OCI-LY3 (cell line): ENCODE data around the gene OR13H1.
"Not testable (repeated sequence)": the region's sequence is repeated elsewhere in the genome, so short reads cannot be mapped to it uniquely, and the experiment has no call there.

ENCODE experiments used
- H2AFZ ChIP-seq: fragments of 200-600, 300-600 bp; shearing (Covaris generic); 2 replicates; pipeline ENCODE4 v1.6.0; 2014; ENCODE audit warnings: antibody characterized with exemption, low read depth, low read length
- H3K27ac ChIP-seq: fragments of 200-600, 300-600 bp; sonication (generic); 2 replicates; pipeline ENCODE4 v1.5.1; 2014; ENCODE audit warnings: mild to moderate bottlenecking, low read length, moderate library complexity, mixed read lengths
- H3K27me3 ChIP-seq: fragments of 200-600, 300-600 bp; sonication (generic); 2 replicates; pipeline ENCODE4 v1.6.1; 2014; ENCODE audit warnings: low read depth, low read length, mixed read lengths
- H3K36me3 ChIP-seq: fragments of 200-600, 300-600 bp; sonication (generic); replicated peaks from 2 replicates; pipeline ENCODE3; 2014; ENCODE audit warnings: low read depth, low read length, mixed read lengths
- H3K4me1 ChIP-seq: fragments of 300-600, 200-600 bp; sonication (generic); 2 replicates; pipeline ENCODE4 v1.6.1; 2014; ENCODE audit warnings: low read length, mixed read lengths
- H3K4me2 ChIP-seq: fragments of 200-600, 300-600 bp; sonication (generic); 2 replicates; pipeline ENCODE4 v1.6.1; 2014; ENCODE audit warnings: low read length, mixed read lengths
- H3K4me3 ChIP-seq: fragments of 300-600, 200-600 bp; sonication (generic); 2 replicates; pipeline ENCODE4 v1.5.1; 2014; ENCODE audit warnings: antibody characterized with exemption, mild to moderate bottlenecking, low read length, moderate library complexity
- H3K79me2 ChIP-seq: fragments of 300-600, 200-600 bp; shearing (Covaris generic); 2 replicates; pipeline ENCODE4 v1.6.1; 2014; ENCODE audit warnings: mild to moderate bottlenecking, low read length, mixed read lengths
- H3K9ac ChIP-seq: fragments of 300-600, 200-600 bp; shearing (Covaris generic); 2 replicates; pipeline ENCODE4 v1.6.0; 2014; ENCODE audit warnings: mild to moderate bottlenecking, low read length, moderate library complexity
- H3K9me3 ChIP-seq: fragments of 200-600, 300-600 bp; shearing (Covaris generic); 2 replicates; pipeline ENCODE4 v1.6.1; 2014; ENCODE audit warnings: low read length, mixed read lengths; ENCODE audit not compliant: insufficient read depth
- H4K20me1 ChIP-seq: fragments of 200-600, 300-600 bp; sonication (generic); 2 replicates; pipeline ENCODE4 v1.6.1; 2016; ENCODE audit warnings: low read length, mixed read lengths; ENCODE audit not compliant: insufficient read depth
- EZH2phosphoT487 ChIP-seq: fragments of 200-600 bp; shearing (Covaris generic); IDR thresholded peaks from 2 replicates; pipeline ENCODE4 v1.6.1; 2018; ENCODE audit warnings: antibody characterized with exemption, mixed run types, low read depth
- TF ChIP-seq, protein P1 (sequence below): fragments of 200-600, 300-600 bp; sonication (generic); IDR thresholded peaks from 2 replicates; pipeline ENCODE4 v1.5.1; 2014; ENCODE audit warnings: antibody characterized with exemption, low read length, low read depth

The OR13H1 gene

GRCh38 chrX:131577413-131577812 is 33.5 kb downstream of the OR13H1 start:
- Histone ChIP-seq H2AFZ (no peak overlapping the region), H4K20me1 (no peaks in the 10 kb centered on the region), H3K79me2 (no peaks in the 10 kb centered on the region), H3K9ac (no peak overlapping the region), H3K27me3 (no peaks in the 10 kb centered on the region), H3K4me2 (no peak overlapping the region), H3K4me1 (no peaks in the 10 kb centered on the region), H3K27ac (no peak overlapping the region), H3K9me3 (no peaks in the 10 kb centered on the region), H3K36me3 (no peaks in the 10 kb centered on the region), H3K4me3 (no peak overlapping the region)
- TF ChIP-seq, protein P1, sequence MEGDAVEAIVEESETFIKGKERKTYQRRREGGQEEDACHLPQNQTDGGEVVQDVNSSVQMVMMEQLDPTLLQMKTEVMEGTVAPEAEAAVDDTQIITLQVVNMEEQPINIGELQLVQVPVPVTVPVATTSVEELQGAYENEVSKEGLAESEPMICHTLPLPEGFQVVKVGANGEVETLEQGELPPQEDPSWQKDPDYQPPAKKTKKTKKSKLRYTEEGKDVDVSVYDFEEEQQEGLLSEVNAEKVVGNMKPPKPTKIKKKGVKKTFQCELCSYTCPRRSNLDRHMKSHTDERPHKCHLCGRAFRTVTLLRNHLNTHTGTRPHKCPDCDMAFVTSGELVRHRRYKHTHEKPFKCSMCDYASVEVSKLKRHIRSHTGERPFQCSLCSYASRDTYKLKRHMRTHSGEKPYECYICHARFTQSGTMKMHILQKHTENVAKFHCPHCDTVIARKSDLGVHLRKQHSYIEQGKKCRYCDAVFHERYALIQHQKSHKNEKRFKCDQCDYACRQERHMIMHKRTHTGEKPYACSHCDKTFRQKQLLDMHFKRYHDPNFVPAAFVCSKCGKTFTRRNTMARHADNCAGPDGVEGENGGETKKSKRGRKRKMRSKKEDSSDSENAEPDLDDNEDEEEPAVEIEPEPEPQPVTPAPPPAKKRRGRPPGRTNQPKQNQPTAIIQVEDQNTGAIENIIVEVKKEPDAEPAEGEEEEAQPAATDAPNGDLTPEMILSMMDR, result no peak
- TF ChIP-seq EZH2phosphoT487, result no peak

DNA sequence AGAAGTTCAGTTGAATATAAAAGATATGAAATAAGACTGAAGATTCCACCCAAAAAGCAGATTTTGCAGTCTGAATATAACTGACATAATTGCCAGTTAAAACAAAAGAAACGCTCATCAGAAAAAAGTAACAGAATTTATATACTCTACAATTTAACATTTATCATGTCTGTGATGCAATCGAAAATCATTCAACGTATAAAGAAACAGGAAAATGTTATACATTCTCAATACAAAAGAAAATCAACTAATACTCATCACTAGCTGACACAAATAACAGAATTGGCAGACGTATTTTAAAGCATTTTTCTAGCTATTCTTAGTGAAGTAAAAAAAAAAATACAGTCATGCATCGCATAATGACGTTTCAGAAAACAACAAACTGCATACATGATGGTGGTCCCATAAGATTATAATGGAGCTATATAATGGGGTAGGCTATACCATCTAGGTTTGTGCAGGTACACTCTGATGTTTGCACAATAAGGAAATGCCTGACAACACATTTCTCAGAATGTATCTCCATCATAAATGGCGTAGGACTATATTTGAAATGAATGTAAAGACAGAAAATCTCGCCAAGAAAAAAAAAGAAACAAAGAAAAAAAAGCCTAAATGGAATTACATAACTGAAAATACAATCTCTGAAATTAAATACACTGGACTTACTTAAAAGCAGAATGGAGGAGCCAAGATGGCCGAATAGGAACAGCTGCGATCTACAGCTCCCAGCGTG is 34.3 kb downstream of the OR13H1 start:
- no peaks in the 10 kb centered on the region for H4K20me1 ChIP-seq
- no peak overlapping the region for H3K27ac ChIP-seq
- H3K79me2 ChIP-seq, result no peaks in the 10 kb centered on the region
- no peaks in the 10 kb centered on the region for H3K36me3 ChIP-seq
- no peaks in the 10 kb centered on the region for H3K27me3 ChIP-seq
- no peak overlapping the region for H3K9ac ChIP-seq
- H3K4me3 ChIP-seq, result no peak overlapping the region
- no peaks in the 10 kb centered on the region for H3K9me3 ChIP-seq
- H2AFZ ChIP-seq, result no peak overlapping the region
- TF ChIP-seq, protein P1, result no peak
- no peak for TF ChIP-seq EZH2phosphoT487
- no peak overlapping the region for H3K4me2 ChIP-seq
- no peaks in the 10 kb centered on the region for H3K4me1 ChIP-seq

DNA sequence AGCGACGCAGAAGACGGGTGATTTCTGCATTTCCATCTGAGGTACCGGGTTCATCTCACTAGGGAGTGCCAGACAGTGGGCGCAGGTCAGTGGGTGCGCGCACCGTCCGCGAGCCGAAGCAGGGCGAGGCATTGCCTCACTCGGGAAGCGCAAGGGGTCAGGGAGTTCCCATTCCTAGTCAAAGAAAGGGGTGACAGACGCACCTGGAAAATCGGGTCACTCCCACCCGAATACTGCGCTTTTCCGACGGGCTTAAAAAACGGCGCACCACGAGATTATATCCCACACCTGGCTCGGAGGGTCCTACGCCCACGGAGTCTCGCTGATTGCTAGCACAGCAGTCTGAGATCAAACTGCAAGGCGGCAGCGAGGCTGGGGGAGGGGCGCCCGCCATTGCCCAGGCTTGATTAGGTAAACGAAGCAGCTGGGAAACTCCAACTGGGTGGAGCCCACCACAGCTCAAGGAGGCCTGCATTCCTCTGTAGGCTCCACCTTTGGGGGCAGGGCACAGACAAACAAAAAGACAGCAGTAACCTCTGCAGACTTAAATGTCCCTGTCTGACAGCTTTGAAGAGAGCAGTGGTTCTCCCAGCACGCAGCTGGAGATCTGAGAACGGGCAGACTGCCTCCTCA is 35.0 kb downstream of the OR13H1 start:
- not testable (repeated sequence) for H3K36me3 ChIP-seq, H3K27ac ChIP-seq, H3K4me3 ChIP-seq, H3K4me2 ChIP-seq, H3K9ac ChIP-seq, H3K4me1 ChIP-seq, H3K27me3 ChIP-seq, H4K20me1 ChIP-seq, H3K79me2 ChIP-seq, H3K9me3 ChIP-seq, H2AFZ ChIP-seq

DNA sequence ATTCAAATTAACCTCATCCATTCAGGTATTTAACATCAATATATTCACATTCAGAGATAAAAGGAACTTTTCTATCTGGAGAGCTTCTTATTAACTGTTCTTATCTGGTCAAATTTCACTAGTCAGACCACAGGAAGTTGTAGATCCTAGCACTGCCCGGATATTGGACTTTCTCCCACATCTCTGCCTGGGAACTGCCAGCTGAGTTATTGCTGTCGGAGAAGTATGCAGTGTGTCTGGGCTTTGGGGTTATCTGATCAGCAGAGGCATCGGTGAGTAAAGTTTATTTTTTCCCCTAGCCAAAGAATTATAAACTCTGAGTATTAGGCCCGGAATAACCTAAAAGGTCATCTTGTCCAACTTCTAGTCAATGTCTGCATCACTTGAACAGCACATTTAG is 45.1 kb downstream of the OR13H1 start:
- Histone ChIP-seq H3K79me2 (no peaks in the 10 kb centered on the region), H3K9ac (no peak overlapping the region), H4K20me1 (no peaks in the 10 kb centered on the region), H3K27ac (no peak overlapping the region), H3K4me1 (no peaks in the 10 kb centered on the region), H2AFZ (no peak overlapping the region), H3K4me3 (no peak overlapping the region), H3K9me3 (no peaks in the 10 kb centered on the region), H3K27me3 (no peaks in the 10 kb centered on the region), H3K36me3 (no peaks in the 10 kb centered on the region), H3K4me2 (no peak overlapping the region)
- TF ChIP-seq, protein P1, result no peak
